Hair follicle dermal papilla cell (primary cell): ENCODE measurements around the gene ACTR5. TPM values are rescaled to one million over a fixed set of nuclear protein-coding genes. Genes with fewer than 3 reads are reported as not detected.

ENCODE experiments used
- small RNA-seq: library from RNA; depleted of rRNA; stranded (forward); fragments of <200 nt; gene quantifications from one replicate; pipeline ENCODE3, GENCODE V24; 2012
- total RNA-seq: library from RNA; depleted of rRNA; stranded (reverse); fragments of >200 nt; gene quantifications from 2 replicates; pipeline ENCODE4 v1.2.3, GENCODE V29; 2012

The ACTR5 gene
- total RNA-seq, result 5.7 and 7.1 TPM in 2 replicates

DNA sequence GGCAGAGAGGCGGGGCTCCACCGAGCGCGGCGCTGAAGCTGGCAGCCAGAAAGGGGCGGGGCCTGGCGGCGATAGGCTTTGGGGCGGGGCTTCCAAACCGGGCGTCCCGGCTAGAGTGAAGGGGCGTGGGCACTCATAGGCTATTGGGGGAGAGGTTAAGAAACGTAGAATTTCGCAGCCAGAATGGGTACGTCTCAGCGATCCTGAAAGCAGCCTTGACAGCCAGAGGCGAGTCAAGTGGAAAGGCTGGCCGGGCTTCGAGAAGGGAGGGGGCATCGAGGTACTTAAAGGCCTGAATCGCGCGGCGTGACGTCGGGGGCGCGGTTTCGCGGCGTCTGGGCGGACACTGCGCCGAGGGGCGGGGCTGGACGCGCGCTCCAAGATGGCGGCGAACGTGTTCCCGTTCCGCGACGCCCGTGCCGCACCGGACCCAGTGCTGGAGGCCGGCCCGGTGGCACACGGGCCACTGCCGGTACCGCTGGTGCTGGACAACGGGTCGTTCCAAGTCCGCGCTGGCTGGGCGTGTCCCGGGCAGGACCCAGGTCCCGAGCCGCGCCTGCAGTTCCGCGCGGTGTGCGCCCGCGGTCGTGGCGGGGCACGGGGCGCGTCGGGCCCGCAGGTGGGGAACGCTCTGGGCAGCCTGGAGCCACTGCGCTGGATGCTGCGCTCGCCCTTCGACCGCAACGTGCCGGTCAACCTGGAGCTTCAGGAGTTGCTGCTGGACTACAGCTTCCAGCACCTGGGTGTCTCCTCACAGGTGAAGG lies at the start of gene ACTR5:
Gene ACTR5, plus strand, starts transcription at position 364 of the 764 bp plus-strand sequence. Its CDS starts 19 bp downstream, at position 383.

DNA sequence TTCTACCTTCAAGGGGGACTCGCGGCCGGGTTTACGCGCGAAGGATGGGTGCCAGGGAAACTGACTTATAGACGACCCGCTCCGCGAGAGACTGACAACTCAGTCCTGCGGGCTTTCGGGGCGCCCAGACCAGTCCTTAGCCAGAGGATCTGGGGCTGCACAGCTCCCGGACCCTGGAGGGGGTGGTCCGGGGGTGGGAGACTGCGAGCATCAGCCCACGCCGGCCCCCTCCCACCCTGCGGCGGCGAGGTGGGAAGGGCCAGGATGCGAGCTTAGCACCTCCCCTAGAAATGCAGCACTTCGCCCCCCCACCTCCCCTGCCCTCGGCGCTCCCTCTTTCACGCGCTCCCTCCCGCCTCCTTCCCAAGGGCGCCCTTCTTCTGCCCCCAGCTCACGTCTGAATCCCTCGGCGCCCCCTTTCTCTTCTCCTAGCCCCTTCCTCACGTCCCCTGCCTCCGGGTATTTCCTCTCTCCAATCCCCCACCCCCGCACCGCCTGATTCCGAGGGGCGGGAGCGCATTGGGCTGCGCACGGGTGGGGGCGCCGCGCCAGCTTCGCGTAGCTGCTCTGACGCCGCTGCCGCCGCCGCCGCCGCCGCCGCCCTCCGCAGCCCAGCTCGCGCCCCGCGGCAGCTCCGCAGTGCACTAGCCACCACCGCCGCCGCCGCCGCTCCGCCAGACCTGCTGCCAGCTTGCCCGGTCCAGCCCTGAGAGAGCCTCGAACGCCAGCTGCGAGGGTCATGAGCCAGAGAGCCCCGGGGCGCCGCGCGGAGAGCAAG lies 24.2 kb upstream of the ACTR5 start, which contains the start of gene SLC32A1:
Gene SLC32A1, plus strand, starts transcription at position 639 of the 778 bp plus-strand sequence. CDS start 239 bp downstream, outside the sequence.

DNA sequence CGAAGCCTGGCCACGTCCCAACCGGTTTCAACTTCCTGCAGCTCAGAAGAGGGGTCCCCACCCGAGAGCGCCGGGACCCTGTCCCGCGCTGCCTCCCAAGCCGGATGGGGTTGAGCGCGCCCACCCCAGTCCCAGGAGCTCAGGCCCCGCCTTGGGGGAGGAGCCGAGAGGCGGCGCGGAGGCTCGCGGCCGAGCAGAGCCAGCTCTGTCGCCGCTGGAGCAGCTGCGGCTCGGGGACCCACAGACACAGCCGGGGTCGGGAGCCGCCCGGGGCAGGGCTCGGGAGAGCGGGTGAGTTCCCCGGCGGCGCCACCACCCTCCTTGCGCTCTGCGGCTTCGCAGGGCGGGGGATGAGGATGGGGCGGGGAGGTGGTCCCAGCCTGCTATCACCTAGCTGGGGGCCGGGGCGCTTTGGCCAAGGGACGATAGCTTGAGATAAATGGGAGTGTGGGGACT lies 57.3 kb downstream of the ACTR5 start, which contains the start of gene PPP1R16B:
Gene PPP1R16B, plus strand, starts transcription at position 196 of the 456 bp plus-strand sequence. CDS start 30,229 bp downstream, outside the sequence.

Small RNAs within 50 kb of the gene (small RNA-seq; reads per million reads assigned to genes)
- gene RF00017, result not detected

Other genes with a start within 250 kb of the ACTR5 start
- not detected in 2 replicates for gene ADIG, start 167.3 kb upstream of the ACTR5 start, total RNA-seq
- gene ARHGAP40, start 146.7 kb upstream of the ACTR5 start, total RNA-seq, result not detected in 2 replicates
- not detected in 2 replicates for gene SLC32A1, start 24.0 kb upstream of the ACTR5 start, total RNA-seq
- not detected in 2 replicates for gene PPP1R16B, start 57.2 kb downstream of the ACTR5 start, total RNA-seq
- gene FAM83D, start 178.0 kb downstream of the ACTR5 start, total RNA-seq, result 1.6 TPM in 2 replicates
- 9.8 and 10.4 TPM in 2 replicates for gene DHX35, start 213.9 kb downstream of the ACTR5 start, total RNA-seq